Activated T-helper 1 cell treated with anti-CD3 and anti-CD28 coated beads, Interleukin-12 subunit alpha, Interleukin-12 subunit beta, Interleukin-2, Interleukin-4 antibody, amounts not matched to agents 30 ng/mL and 10 ng/mL and 1 ng/mL, durations not matched to agents 14 hours and 24 hours and 36 hours (primary cell): ENCODE measurements around the gene LYRM2. TPM values are rescaled to one million over a fixed set of nuclear protein-coding genes. Genes with fewer than 3 reads are reported as not detected.

Experiments
- DNase-seq: peaks from one replicate; pipeline ENCODE4 v3.0.0; 2021; ENCODE audit warnings: low spot score
- H3K27ac Mint-ChIP-seq: one replicate; pipeline ENCODE4 v1.8.0; 2021; ENCODE audit warnings: mild to moderate bottlenecking, mixed read lengths
- H3K27me3 Mint-ChIP-seq: one replicate; pipeline ENCODE4 v1.8.0; 2022; ENCODE audit warnings: mild to moderate bottlenecking, moderate library complexity, mixed read lengths; ENCODE audit not compliant: insufficient read depth
- H3K36me3 Mint-ChIP-seq: one replicate; pipeline ENCODE4 v1.8.0; 2021; ENCODE audit warnings: low read depth, mixed read lengths
- H3K4me1 Mint-ChIP-seq: one replicate; pipeline ENCODE4 v1.8.0; 2021; ENCODE audit warnings: low read depth, mixed read lengths
- H3K4me3 Mint-ChIP-seq: one replicate; pipeline ENCODE4 v1.8.0; 2021; ENCODE audit warnings: mild to moderate bottlenecking, moderate library complexity, mixed read lengths
- H3K9me3 Mint-ChIP-seq: one replicate; pipeline ENCODE4 v1.8.0; 2021; ENCODE audit warnings: mixed read lengths
- intact Hi-C: fragments of 100-400 bp; cut with micrococcal nuclease; formaldehyde crosslinking; loops from one replicate; pipeline ENCODE4 v1.15.1; 2024
- total RNA-seq: library from RNA; stranded (reverse); gene quantifications from 2 replicates; pipeline ENCODE4 v1.2.3, GENCODE V29; 2022

LYRM2 gene
- total RNA-seq, 1 donor from 2014 or later = 32.8 TPM

GRCh38 chr6:89555806-89556205, 82.7 kb downstream of the LYRM2 start:
- no peak overlapping the region for H3K4me3 Mint-ChIP-seq
- H3K9me3 Mint-ChIP-seq = no peaks in the 10 kb centered on the region
- peaks cover 6% of the 10 kb centered on the region for H3K27me3 Mint-ChIP-seq
- no peak overlapping the region for H3K27ac Mint-ChIP-seq
- no peaks in the 10 kb centered on the region for H3K36me3 Mint-ChIP-seq
- DNase-seq = no peak
- intact Hi-C loops = no loop called here
- no peaks in the 10 kb centered on the region for H3K4me1 Mint-ChIP-seq

DNA sequence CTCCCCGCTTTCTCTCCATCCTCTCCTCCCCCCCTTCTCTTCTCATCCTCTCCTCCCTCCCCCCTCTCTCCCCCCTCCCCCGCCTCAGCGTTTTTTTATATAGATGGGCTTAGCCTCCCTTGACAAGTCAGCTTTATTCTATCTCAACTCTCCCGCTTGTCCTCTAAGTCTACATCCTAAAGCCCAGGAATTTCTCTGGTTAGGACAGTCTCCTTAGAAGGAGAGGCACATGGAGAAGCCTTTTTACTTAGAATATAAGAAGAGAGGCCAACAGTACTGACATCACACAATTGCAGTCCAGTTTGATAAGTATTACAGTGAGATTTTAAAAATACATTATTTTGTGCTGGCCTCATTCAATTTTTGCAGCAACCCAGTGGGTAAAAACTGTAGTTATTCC, 83.5 kb downstream of the LYRM2 start:
- no peak overlapping the region for H3K27ac Mint-ChIP-seq
- H3K27me3 Mint-ChIP-seq = peaks cover 6% of the 10 kb centered on the region
- intact Hi-C loops = no loop called here
- H3K4me1 Mint-ChIP-seq = no peaks in the 10 kb centered on the region
- no peaks in the 10 kb centered on the region for H3K9me3 Mint-ChIP-seq
- no peaks in the 10 kb centered on the region for H3K36me3 Mint-ChIP-seq
- no peak overlapping the region for H3K4me3 Mint-ChIP-seq
- DNase-seq = no peak

- Mint-ChIP-seq H3K27me3 (peaks cover 6% of the 10 kb centered on the region), H3K36me3 (no peaks in the 10 kb centered on the region), H3K27ac (no peak overlapping the region), H3K4me3 (no peak overlapping the region), H3K9me3 (no peaks in the 10 kb centered on the region), H3K4me1 (no peaks in the 10 kb centered on the region)
- intact Hi-C loops = no loop called here
- DNase-seq = no peak
Observed at GRCh38 chr6:89554106-89554505, 84.4 kb downstream of the LYRM2 start.

DNA sequence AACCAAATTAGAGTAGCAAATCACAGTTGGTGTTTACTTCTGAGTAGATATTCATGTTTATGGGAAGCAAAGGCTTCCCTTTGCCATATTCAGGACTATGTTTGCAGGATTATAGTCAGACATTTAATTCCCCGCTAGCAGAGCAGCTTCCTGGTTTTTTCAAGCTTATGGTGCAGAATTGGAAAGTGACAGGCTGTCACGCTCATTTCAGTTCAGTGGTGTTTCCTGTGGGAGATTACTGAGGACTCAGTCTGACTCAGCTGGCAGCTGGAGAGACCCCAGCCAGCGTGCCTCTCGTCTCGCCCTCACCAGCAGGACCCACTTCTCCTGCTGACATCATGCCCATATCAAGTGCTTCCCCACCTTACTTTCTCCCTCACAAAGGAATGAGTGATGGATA, 85.1 kb downstream of the LYRM2 start:
- H3K27me3 Mint-ChIP-seq = peaks cover 7% of the 10 kb centered on the region
- no peaks in the 10 kb centered on the region for H3K36me3 Mint-ChIP-seq
- H3K27ac Mint-ChIP-seq = no peak overlapping the region
- no peaks in the 10 kb centered on the region for H3K9me3 Mint-ChIP-seq
- intact Hi-C loops = no loop called here
- no peak overlapping the region for H3K4me3 Mint-ChIP-seq
- DNase-seq = no peak
- no peaks in the 10 kb centered on the region for H3K4me1 Mint-ChIP-seq

GRCh38 chr6:89547281-89547680, 91.3 kb downstream of the LYRM2 start:
- H3K27ac Mint-ChIP-seq = no peak overlapping the region
- no peaks in the 10 kb centered on the region for H3K36me3 Mint-ChIP-seq
- intact Hi-C loops = no loop called here
- peaks cover 5% of the 10 kb centered on the region for H3K27me3 Mint-ChIP-seq
- DNase-seq = no peak
- H3K4me1 Mint-ChIP-seq = no peaks in the 10 kb centered on the region
- no peaks in the 10 kb centered on the region for H3K9me3 Mint-ChIP-seq
- H3K4me3 Mint-ChIP-seq = no peak overlapping the region

DNA sequence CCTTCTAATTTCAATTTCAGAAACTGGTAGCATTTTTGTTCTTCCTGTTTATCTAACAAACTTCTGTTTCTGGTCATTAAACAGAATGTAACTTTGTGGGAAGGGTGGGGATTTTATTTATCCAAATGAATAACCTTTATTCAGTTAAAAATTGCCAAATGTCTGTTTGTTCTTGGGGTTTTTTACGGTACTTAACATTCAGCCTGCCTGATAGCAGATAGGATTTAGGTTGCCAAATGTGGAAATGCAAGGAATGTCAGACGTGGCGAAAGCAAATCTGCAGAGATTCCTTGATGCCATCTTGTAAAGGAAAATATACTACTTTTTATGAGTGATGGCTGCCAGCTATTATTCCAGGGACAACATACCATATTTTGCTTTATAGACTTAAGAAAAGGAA, 95.7 kb downstream of the LYRM2 start:
- DNase-seq = no peak
- Mint-ChIP-seq H3K4me1 (no peaks in the 10 kb centered on the region), H3K27me3 (peaks cover 13% of the 10 kb centered on the region), H3K4me3 (no peak overlapping the region), H3K9me3 (no peaks in the 10 kb centered on the region), H3K27ac (no peak overlapping the region), H3K36me3 (no peaks in the 10 kb centered on the region)
- intact Hi-C loops = no loop called here

DNA sequence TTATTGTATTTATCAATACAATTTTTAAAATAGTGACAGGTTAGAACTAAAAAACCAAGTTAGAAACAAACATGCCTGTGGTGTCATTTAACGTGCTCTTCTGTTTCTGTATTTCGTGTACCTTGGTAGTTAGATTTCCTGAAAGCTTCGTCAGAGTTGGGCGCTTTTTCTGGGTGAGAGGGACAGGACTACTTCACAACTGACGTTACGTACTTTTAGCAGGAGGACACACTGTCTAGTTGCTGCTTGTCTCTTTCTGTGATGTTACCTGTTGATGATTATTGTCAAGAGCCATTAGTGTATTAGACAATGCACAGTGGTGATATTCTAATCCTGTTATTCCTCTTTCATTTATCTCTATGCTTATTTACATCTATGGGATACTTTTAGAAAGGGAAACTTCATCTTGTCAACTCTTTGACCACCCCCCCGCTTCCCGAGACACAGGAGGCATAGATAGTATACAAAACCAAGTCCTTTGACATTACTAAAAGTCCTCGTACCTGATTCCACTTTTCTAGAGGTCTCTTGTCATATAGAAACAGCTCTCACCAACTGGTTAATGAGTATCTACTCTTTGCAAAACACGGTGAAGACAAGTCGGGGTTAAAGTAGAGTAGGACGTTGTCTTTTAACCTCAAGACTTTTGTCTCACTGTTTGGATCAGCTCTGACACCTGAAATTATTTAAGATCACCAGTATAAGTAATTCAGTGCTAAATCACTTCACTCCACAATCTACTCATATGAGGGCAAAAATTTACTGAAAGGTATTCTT, 96.3 kb downstream of the LYRM2 start:
- Mint-ChIP-seq H3K4me1 (no peaks in the 10 kb centered on the region), H3K9me3 (no peaks in the 10 kb centered on the region), H3K27me3 (peaks cover 13% of the 10 kb centered on the region), H3K4me3 (no peak overlapping the region), H3K36me3 (no peaks in the 10 kb centered on the region), H3K27ac (no peak overlapping the region)
- intact Hi-C loops = no loop called here
- DNase-seq = no peak

GRCh38 chr6:89539779-89540178, 98.8 kb downstream of the LYRM2 start:
- no peaks in the 10 kb centered on the region for H3K4me1 Mint-ChIP-seq
- no peak overlapping the region for H3K4me3 Mint-ChIP-seq
- H3K9me3 Mint-ChIP-seq = no peaks in the 10 kb centered on the region

DNA sequence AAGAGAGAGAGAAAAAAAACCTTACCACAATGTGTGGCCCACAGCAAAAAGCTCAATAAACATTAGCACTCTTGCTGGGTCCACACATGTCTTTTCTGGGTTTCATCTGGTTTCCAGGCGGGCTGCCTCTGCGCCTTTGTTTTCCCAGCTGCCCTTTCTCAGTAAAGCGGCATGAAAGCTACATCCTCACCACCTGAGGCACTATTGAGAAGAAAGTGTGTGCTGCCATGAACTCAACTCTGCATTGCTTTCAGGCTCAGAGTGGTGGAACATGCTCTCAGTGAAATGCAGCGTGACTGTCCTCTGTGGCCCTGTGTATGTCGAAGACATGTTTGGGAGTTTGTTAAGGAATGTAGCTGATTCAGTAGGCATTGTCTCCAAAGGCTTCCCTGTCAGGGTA, 102.3 kb downstream of the LYRM2 start:
- H3K36me3 Mint-ChIP-seq = no peaks in the 10 kb centered on the region
- no peak overlapping the region for H3K4me3 Mint-ChIP-seq
- no peak for DNase-seq
- H3K27me3 Mint-ChIP-seq = peaks cover 17% of the 10 kb centered on the region
- intact Hi-C loops = no loop called here
- no peaks in the 10 kb centered on the region for H3K9me3 Mint-ChIP-seq
- H3K4me1 Mint-ChIP-seq = no peaks in the 10 kb centered on the region
- no peak overlapping the region for H3K27ac Mint-ChIP-seq

More at GRCh38 chr6:89539779-89540178, 98.8 kb downstream of the LYRM2 start:
- Mint-ChIP-seq H3K36me3 (no peaks in the 10 kb centered on the region), H3K27ac (no peak overlapping the region), H3K27me3 (peaks cover 17% of the 10 kb centered on the region)
- no peak for DNase-seq
- intact Hi-C loops = no loop called here

GRCh38 chr6:89530982-89531381, 107.6 kb downstream of the LYRM2 start:
- Mint-ChIP-seq H3K4me1 (peaks cover 4% of the 10 kb centered on the region), H3K36me3 (no peaks in the 10 kb centered on the region), H3K27me3 (peaks cover 8% of the 10 kb centered on the region), H3K4me3 (no peak overlapping the region), H3K9me3 (no peaks in the 10 kb centered on the region), H3K27ac (no peak overlapping the region)
- intact Hi-C loops = no loop called here
- DNase-seq = no peak

DNA sequence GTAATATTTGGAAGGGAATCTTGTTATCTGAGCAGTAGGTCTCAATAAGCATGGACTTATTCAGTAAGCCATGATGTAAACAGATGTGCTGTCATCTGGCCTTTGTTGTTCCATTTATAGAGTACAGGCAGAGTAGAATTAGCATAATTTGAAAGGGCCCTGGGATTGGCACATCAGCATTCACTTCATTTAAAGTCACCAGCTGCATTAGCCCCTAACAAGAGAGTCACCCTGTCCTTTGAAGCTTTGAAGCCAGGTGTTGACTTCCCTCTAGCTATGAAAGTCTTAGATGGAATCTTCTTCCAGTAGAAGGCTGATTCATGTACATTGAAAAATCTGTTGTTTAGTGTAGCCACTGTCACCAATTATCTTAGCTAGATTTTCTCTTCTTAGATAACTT, 109.7 kb downstream of the LYRM2 start:
- intact Hi-C loops = no loop called here
- H3K4me1 Mint-ChIP-seq = peaks cover 4% of the 10 kb centered on the region
- peaks cover 8% of the 10 kb centered on the region for H3K27me3 Mint-ChIP-seq
- no peak for DNase-seq
- H3K27ac Mint-ChIP-seq = no peak overlapping the region
- no peak overlapping the region for H3K4me3 Mint-ChIP-seq
- no peaks in the 10 kb centered on the region for H3K9me3 Mint-ChIP-seq
- no peaks in the 10 kb centered on the region for H3K36me3 Mint-ChIP-seq

GRCh38 chr6:89527634-89528033, 110.9 kb downstream of the LYRM2 start:
- no peak for DNase-seq
- Mint-ChIP-seq H3K4me1 (peaks cover 4% of the 10 kb centered on the region), H3K27me3 (peaks cover 6% of the 10 kb centered on the region), H3K27ac (no peak overlapping the region), H3K36me3 (no peaks in the 10 kb centered on the region), H3K4me3 (no peak overlapping the region), H3K9me3 (no peaks in the 10 kb centered on the region)
- intact Hi-C loops = no loop called here

- Mint-ChIP-seq H3K27me3 (peaks cover 6% of the 10 kb centered on the region), H3K4me1 (peaks cover 4% of the 10 kb centered on the region), H3K4me3 (no peak overlapping the region), H3K36me3 (no peaks in the 10 kb centered on the region), H3K27ac (no peak overlapping the region), H3K9me3 (no peaks in the 10 kb centered on the region)
- intact Hi-C loops = no loop called here
- no peak for DNase-seq
Observed at GRCh38 chr6:89526563-89526869, 112.0 kb downstream of the LYRM2 start.
